COLO668 (cell line): ENCODE results near the gene SCAF4.
"Not testable (repeated sequence)": the region's sequence is repeated elsewhere in the genome, so short reads cannot be mapped to it uniquely, and the experiment has no call there.

Experiments
- DNase-seq: peaks from one replicate; lab custom pipeline; 2025; ENCODE audit not compliant: unreplicated experiment; lab: John Stamatoyannopoulos, UW

SCAF4 gene

GRCh38 chr21:31675960-31676359, 56.0 kb downstream of the SCAF4 start:
- no peak for DNase-seq

GRCh38 chr21:31675318-31675717, 56.6 kb downstream of the SCAF4 start:
- no peak for DNase-seq

GRCh38 chr21:31673321-31673912, 58.5 kb downstream of the SCAF4 start:
- no peak for DNase-seq

GRCh38 chr21:31671931-31672330, 60.0 kb downstream of the SCAF4 start:
- DNase-seq, result no peak

GRCh38 chr21:31671146-31671716, 60.7 kb downstream of the SCAF4 start:
- no peak for DNase-seq

GRCh38 chr21:31670070-31670469, 61.8 kb downstream of the SCAF4 start:
- no peak for DNase-seq

GRCh38 chr21:31668651-31669491, 63.0 kb downstream of the SCAF4 start:
- no peak for DNase-seq

- no peak for DNase-seq
These were observed 64.3 kb downstream of the SCAF4 start for GRCh38 chr21:31667639-31668038.

- no peak for DNase-seq
These were observed 64.8 kb downstream of the SCAF4 start for GRCh38 chr21:31667132-31667531.

GRCh38 chr21:31666445-31667010, 65.4 kb downstream of the SCAF4 start:
- no peak for DNase-seq

- not testable (repeated sequence) for DNase-seq
These were observed 66.0 kb downstream of the SCAF4 start for GRCh38 chr21:31665869-31666268.

- no peak for DNase-seq
These were observed 66.5 kb downstream of the SCAF4 start for GRCh38 chr21:31665397-31665796.

- DNase-seq, result no peak
These were observed 68.2 kb downstream of the SCAF4 start for GRCh38 chr21:31663584-31664249.

- no peak for DNase-seq
These were observed 71.3 kb downstream of the SCAF4 start for GRCh38 chr21:31660591-31660990.

GRCh38 chr21:31660259-31660565, 71.7 kb downstream of the SCAF4 start:
- DNase-seq, result no peak

- peak; percentile 97 for DNase-seq
These were observed 72.2 kb downstream of the SCAF4 start, which contains the start of gene SOD1 for GRCh38 chr21:31659536-31660258. SOD1 (plus strand) TSS chr21:31659693; CDS start chr21:31659770, 77 bp downstream.

GRCh38 chr21:31659286-31659535, 72.7 kb downstream of the SCAF4 start:
- DNase-seq, result no peak

GRCh38 chr21:31658053-31658452, 73.9 kb downstream of the SCAF4 start:
- DNase-seq, result no peak

- DNase-seq, result no peak
These were observed 75.5 kb downstream of the SCAF4 start for GRCh38 chr21:31656199-31657095.
